HepG2 (cell line): ENCODE measurements around the gene ST6GALNAC2. TPM values are rescaled to one million over a fixed set of nuclear protein-coding genes. Genes with fewer than 3 reads are reported as not detected.
A peak's percentile ranks its signal among the peaks of the same experiment; 100 is the strongest.

Experiments used
- ARNTL ChIP-seq: sonication (generic); formaldehyde crosslinking; IDR thresholded peaks from 2 replicates; pipeline ENCODE4 v1.4.0; 2020; ENCODE audit warnings: mild to moderate bottlenecking, missing genetic modification reagents
- BRF2 ChIP-seq: sonication (generic); formaldehyde crosslinking; IDR thresholded peaks from 2 replicates; pipeline ENCODE4 v1.8.1; 2022; ENCODE audit warnings: mild to moderate bottlenecking, missing genetic modification reagents
- CREBL2 ChIP-seq: sonication (generic); formaldehyde crosslinking; IDR thresholded peaks from 2 replicates; pipeline ENCODE4 v1.8.1; 2023; ENCODE audit warnings: missing genetic modification reagents, mild to moderate bottlenecking, borderline replicate concordance
- ELK4 ChIP-seq: sonication (generic); formaldehyde crosslinking; IDR thresholded peaks from 2 replicates; pipeline ENCODE4 v1.9.0; 2021; ENCODE audit warnings: missing genetic modification reagents, borderline replicate concordance
- ISL2 ChIP-seq: sonication (generic); formaldehyde crosslinking; IDR thresholded peaks from 2 replicates; pipeline ENCODE4 v1.5.0; 2020; ENCODE audit warnings: missing genetic modification reagents
- MED13 ChIP-seq: sonication (generic); formaldehyde crosslinking; IDR thresholded peaks from 2 replicates; pipeline ENCODE4 v1.5.0; 2020; ENCODE audit warnings: missing genetic modification reagents
- MEF2D ChIP-seq: sonication (generic); formaldehyde crosslinking; IDR thresholded peaks from 2 replicates; pipeline ENCODE4 v1.5.1; 2020; ENCODE audit warnings: mild to moderate bottlenecking, missing genetic modification reagents
- NCOA5 ChIP-seq: sonication (generic); formaldehyde crosslinking; IDR thresholded peaks from 2 replicates; pipeline ENCODE4 v1.4.0; 2020; ENCODE audit warnings: missing genetic modification reagents
- NFKB2 ChIP-seq: sonication (generic); formaldehyde crosslinking; IDR thresholded peaks from 2 replicates; pipeline ENCODE4 v1.4.0; 2020; ENCODE audit warnings: missing genetic modification reagents, borderline replicate concordance
- TGIF2 ChIP-seq: IDR thresholded peaks from 2 replicates; pipeline ENCODE4 v1.6.1; 2016; ENCODE audit warnings: control low read depth, missing compliant biosample characterization
- ZBTB37 ChIP-seq: sonication (generic); formaldehyde crosslinking; IDR thresholded peaks from 2 replicates; pipeline ENCODE4 v1.4.0; 2020; ENCODE audit warnings: mild to moderate bottlenecking, missing genetic modification reagents
- ZKSCAN5 ChIP-seq: sonication (generic); formaldehyde crosslinking; IDR thresholded peaks from 2 replicates; pipeline ENCODE4 v1.5.1; 2020; ENCODE audit warnings: mild to moderate bottlenecking, missing genetic modification reagents
- ZKSCAN8 ChIP-seq: IDR thresholded peaks from 2 replicates; pipeline ENCODE4 v1.6.1; 2016; ENCODE audit warnings: borderline replicate concordance, missing genetic modification reagents, missing compliant biosample characterization
- ZNF292 ChIP-seq: sonication (generic); formaldehyde crosslinking; IDR thresholded peaks from 2 replicates; pipeline ENCODE4 v1.8.1; 2022; ENCODE audit warnings: mild to moderate bottlenecking, low read depth, missing genetic modification reagents, borderline replicate concordance
- ZNF331 ChIP-seq: sonication (generic); formaldehyde crosslinking; IDR thresholded peaks from 2 replicates; pipeline ENCODE4 v1.4.0; 2020; ENCODE audit warnings: missing genetic modification reagents
- ZNF562 ChIP-seq: sonication (generic); formaldehyde crosslinking; IDR thresholded peaks from 2 replicates; pipeline ENCODE4 v1.8.0; 2022; ENCODE audit warnings: missing genetic modification reagents, borderline replicate concordance
- ZNF576 ChIP-seq: sonication (generic); formaldehyde crosslinking; IDR thresholded peaks from 2 replicates; pipeline ENCODE4 v1.4.0; 2020; ENCODE audit warnings: mild to moderate bottlenecking, missing genetic modification reagents
- ZNF607 ChIP-seq: sonication (generic); formaldehyde crosslinking; IDR thresholded peaks from 2 replicates; pipeline ENCODE4 v1.5.1; 2020; ENCODE audit warnings: missing genetic modification reagents, mild to moderate bottlenecking, borderline replicate concordance
- ZNF614 ChIP-seq: IDR thresholded peaks from 2 replicates; pipeline ENCODE4 v1.6.1; 2018; ENCODE audit warnings: missing biosample characterization, missing genetic modification reagents, inconsistent platforms, borderline replicate concordance
- ZNF800 ChIP-seq: sonication (generic); formaldehyde crosslinking; IDR thresholded peaks from 2 replicates; pipeline ENCODE4 v1.4.0; 2020; ENCODE audit warnings: missing genetic modification reagents
- ZNF878 ChIP-seq: sonication (generic); formaldehyde crosslinking; IDR thresholded peaks from 2 replicates; pipeline ENCODE4 v1.8.1; 2023; ENCODE audit warnings: mild to moderate bottlenecking, missing genetic modification reagents, moderate library complexity
- ZSCAN21 ChIP-seq: sonication (generic); formaldehyde crosslinking; IDR thresholded peaks from 2 replicates; pipeline ENCODE4 v1.8.0; 2022; ENCODE audit warnings: mild to moderate bottlenecking, missing genetic modification reagents, moderate library complexity, borderline replicate concordance
- polyA plus RNA-seq, 8 experiments: library from polyadenylated mRNA; depleted of rRNA in 3 of 8; stranded (reverse) in 7 of 8; unstranded in 1 of 8; fragments of >200 nt; fragmentation: Illumina TruSeq in 4 of 8; extraction: Trizol in 4 of 8; gene quantifications; 2 replicates each; pipeline versions ENCODE4 v1.2.1 to v1.2.3, GENCODE V29; 2011 to 2016; ENCODE audit warnings: low read depth in 4 of 8, missing spikeins in 1 of 8, mixed read lengths in 1 of 8; ENCODE audit not compliant: insufficient read depth in 1 of 8
- total RNA-seq, 5 experiments: library from RNA; depleted of rRNA; stranded (reverse); fragments of >200 nt; fragmentation: Illumina TruSeq; extraction: Trizol; gene quantifications; 2 replicates each; pipeline ENCODE4 v1.2.3, GENCODE V29; 2016; ENCODE audit warnings: low read depth in 1 of 5

The ST6GALNAC2 gene
- total and polyA plus RNA-seq, 2 of the 13 experiments (the other 11 are each of a cell fraction or from before 2014, with no cell fraction given), result 0.12 to 0.49 TPM

GRCh38 chr17:76550712-76551615 is 34.7 kb downstream of the ST6GALNAC2 start (continued):
- TF ChIP-seq ZNF292 (CRISPR knock-in tag), result peak; percentile 65; the same call in 1 of the 2 replicates
- TF ChIP-seq ZNF614, result peak; percentile 79; the same call in 1 of the 2 replicates
- TF ChIP-seq BRF2 (CRISPR knock-in tag), result 0 out of 2 replicates have a peak, but pooled peaks have one; percentile 37
- peak; percentile 65; the same call in 1 of the 2 replicates for TF ChIP-seq ARNTL (CRISPR knock-in tag)
- TF ChIP-seq MED13 (CRISPR knock-in tag), result 0 out of 2 replicates have a peak, but pooled peaks have one; percentile 75
- peak; percentile 77 for TF ChIP-seq ZSCAN21 (CRISPR knock-in tag)
- peak; percentile 49; the same call in 1 of the 2 replicates for TF ChIP-seq ZNF878
- TF ChIP-seq ZNF607 (CRISPR knock-in tag), result peak; percentile 60; the same call in 1 of the 2 replicates
- TF ChIP-seq MEF2D, result peak; percentile 57
- TF ChIP-seq ZNF562 (CRISPR knock-in tag), result no peak
- 0 out of 2 replicates have a peak, but pooled peaks have one; percentile 12 for TF ChIP-seq CREBL2 (CRISPR knock-in tag)
- no peak for TF ChIP-seq ELK4
- TF ChIP-seq ZNF576 (CRISPR knock-in tag), result 0 out of 2 replicates have a peak, but pooled peaks have one; percentile 41
- peak; percentile 59; the same call in 1 of the 2 replicates for TF ChIP-seq ZBTB37 (CRISPR knock-in tag)
- no peak for TF ChIP-seq NFKB2 (CRISPR knock-in tag)
- 0 out of 2 replicates have a peak, but pooled peaks have one; percentile 51 for TF ChIP-seq NCOA5 (CRISPR knock-in tag)
- no peak for TF ChIP-seq ZKSCAN5 (CRISPR knock-in tag)
- TF ChIP-seq ZKSCAN8 (CRISPR knock-in tag), result peak; percentile 74; the same call in 1 of the 2 replicates
- TF ChIP-seq ISL2 (CRISPR knock-in tag), result peak; percentile 75; the same call in 1 of the 2 replicates
- TF ChIP-seq TGIF2 (CRISPR knock-in tag), result peak; percentile 34; the same call in 1 of the 2 replicates
- TF ChIP-seq ZNF331 (CRISPR knock-in tag), result peak; percentile 92
- TF ChIP-seq ZNF800 (CRISPR knock-in tag), result peak; percentile 50; the same call in 1 of the 2 replicates
